IMR-90 (cell line): ENCODE results near the gene TNIP1. TPM values are rescaled to one million over a fixed set of nuclear protein-coding genes. Genes with fewer than 3 reads are reported as not detected.

Source experiments
- ATAC-seq: fragments of 200-7000 bp; cut with Tn5 transposase; 2 replicates; pipeline ENCODE4 v1.9.1; 2020; ENCODE audit warnings: low read depth, mild to moderate bottlenecking, moderate library complexity
- BruUV-seq: library from RNA; stranded (reverse); fragments of 400-500 nt; replicated peaks from 2 replicates; lab custom pipeline; 2021; lab: Mats Ljungman, UMichigan
- CTCF ChIA-PET: fragments of 300-600 bp; formaldehyde crosslinking; extraction: SDS; loops from one replicate; lab custom pipeline; 2021; ENCODE audit warnings: antibody characterized with exemption; lab: Yijun Ruan, JAX
- POLR2A ChIA-PET: fragments of 300-600 bp; sonication (Branson Sonifier 250); formaldehyde crosslinking; loops from one replicate; lab custom pipeline; 2022; ENCODE audit warnings: antibody characterized with exemption; ENCODE audit not compliant: unreplicated experiment; lab: Charles Lee
- DNase-seq: peaks from one replicate; pipeline ENCODE4 v3.0.0; 2013
- H2AFZ ChIP-seq: replicated peaks from 2 replicates; pipeline ENCODE3; 2013; ENCODE audit warnings: low read length, mild to moderate bottlenecking; ENCODE audit not compliant: poor library complexity
- H2AK5ac ChIP-seq: 2 replicates; pipeline ENCODE4 v1.6.1; 2013; ENCODE audit warnings: low read depth, low read length, inconsistent platforms
- H2AK9ac ChIP-seq: replicated peaks from 2 replicates; pipeline ENCODE3; 2013; ENCODE audit warnings: mild to moderate bottlenecking, low read depth, low read length, moderate library complexity; ENCODE audit not compliant: poor library complexity
- H2BK120ac ChIP-seq: 2 replicates; pipeline ENCODE4 v1.6.1; 2013; ENCODE audit warnings: low read depth, low read length, inconsistent platforms
- H2BK15ac ChIP-seq: 3 replicates; pipeline ENCODE4 v1.6.1; 2013; ENCODE audit warnings: low read depth, low read length, inconsistent platforms
- H2BK20ac ChIP-seq: 2 replicates; pipeline ENCODE4 v1.6.1; 2013; ENCODE audit warnings: low read depth, mild to moderate bottlenecking, inconsistent platforms, low read length, moderate library complexity
- H2BK5ac ChIP-seq: 2 replicates; pipeline ENCODE4 v1.6.1; 2013; ENCODE audit warnings: mild to moderate bottlenecking, low read depth, low read length, inconsistent platforms; ENCODE audit not compliant: poor library complexity, severe bottlenecking
- H3K14ac ChIP-seq: replicated peaks from 2 replicates; pipeline ENCODE4 v1.6.1; 2013; ENCODE audit warnings: low read depth, low read length, inconsistent platforms
- H3K18ac ChIP-seq: 2 replicates; pipeline ENCODE4 v1.6.1; 2013; ENCODE audit warnings: low read depth, low read length, control low read depth
- H3K23ac ChIP-seq: 2 replicates; pipeline ENCODE4 v1.6.1; 2013; ENCODE audit warnings: low read depth, low read length, inconsistent platforms
- H3K27ac ChIP-seq: 2 replicates; pipeline ENCODE4 v1.5.1; 2013; ENCODE audit warnings: mild to moderate bottlenecking, control low read depth, low read length; ENCODE audit not compliant: insufficient read depth
- H3K27me3 ChIP-seq: 2 replicates; pipeline ENCODE4 v1.6.1; 2013; ENCODE audit warnings: low read length; ENCODE audit not compliant: control insufficient read depth, insufficient read depth
- H3K36me3 ChIP-seq: 2 replicates; pipeline ENCODE4 v1.6.1; 2013; ENCODE audit warnings: low read length, mixed read lengths; ENCODE audit not compliant: control insufficient read depth, insufficient read depth
- H3K4ac ChIP-seq: 2 replicates; pipeline ENCODE4 v1.6.1; 2013; ENCODE audit warnings: low read depth, low read length, inconsistent platforms
- H3K4me1 ChIP-seq: 2 replicates; pipeline ENCODE4 v1.6.1; 2013; ENCODE audit warnings: low read length, mixed read lengths; ENCODE audit not compliant: control insufficient read depth, insufficient read depth
- H3K4me2 ChIP-seq: 2 replicates; pipeline ENCODE4 v1.6.1; 2013; ENCODE audit warnings: low read depth, mild to moderate bottlenecking, control low read depth, low read length, moderate library complexity
- H3K4me3 ChIP-seq: 2 replicates; pipeline ENCODE4 v1.5.1; 2013; ENCODE audit warnings: low read depth, mild to moderate bottlenecking, control low read depth, low read length, moderate library complexity; ENCODE audit not compliant: insufficient read depth
- H3K56ac ChIP-seq: 2 replicates; pipeline ENCODE4 v1.6.1; 2013; ENCODE audit warnings: low read length, inconsistent platforms; ENCODE audit not compliant: insufficient read depth; ENCODE audit errors: extremely low read depth
- H3K79me1 ChIP-seq, 2 experiments: 2 replicates each; pipeline ENCODE4 v1.6.1; 2013; ENCODE audit warnings: low read length in 2 of 2, inconsistent platforms in 1 of 2, low read depth in 1 of 2
- H3K9ac ChIP-seq: 2 replicates; pipeline ENCODE4 v1.6.1; 2013; ENCODE audit warnings: low read depth, low read length, control low read depth
- H3K9me1 ChIP-seq: 2 replicates; pipeline ENCODE4 v1.6.1; 2013; ENCODE audit warnings: low read length, inconsistent platforms; ENCODE audit not compliant: insufficient read depth
- H3K9me3 ChIP-seq: 2 replicates; pipeline ENCODE4 v1.6.1; 2013; ENCODE audit warnings: low read length; ENCODE audit not compliant: control insufficient read depth, insufficient read depth
- H4K20me1 ChIP-seq: 2 replicates; pipeline ENCODE4 v1.6.1; 2013; ENCODE audit warnings: low read length, inconsistent platforms; ENCODE audit not compliant: insufficient read depth
- H4K5ac ChIP-seq: 2 replicates; pipeline ENCODE4 v1.6.1; 2013; ENCODE audit warnings: mild to moderate bottlenecking, low read depth, low read length, control low read depth
- H4K8ac ChIP-seq, 2 experiments: 2 replicates each; pipeline ENCODE4 v1.6.1; 2013; ENCODE audit warnings: low read depth in 2 of 2, low read length in 2 of 2, control low read depth in 1 of 2, inconsistent platforms in 1 of 2
- H4K91ac ChIP-seq: 2 replicates; pipeline ENCODE4 v1.6.1; 2013; ENCODE audit warnings: low read depth, low read length, inconsistent platforms; ENCODE audit not compliant: insufficient read depth
- MAZ ChIP-seq: IDR thresholded peaks from 2 replicates; pipeline ENCODE4 v1.6.1; 2012; ENCODE audit warnings: low read depth, mild to moderate bottlenecking, low read length, improper control_type of control experiment, moderate library complexity, borderline replicate concordance
- POLR2A ChIP-seq: IDR thresholded peaks from 2 replicates; pipeline ENCODE4 v1.6.1; 2012; ENCODE audit warnings: mild to moderate bottlenecking, low read depth, low read length
- SMC3 ChIP-seq: fragments of 150-350 bp; IDR thresholded peaks from 2 replicates; pipeline ENCODE4 v1.6.1; 2016; ENCODE audit warnings: low read depth, mild to moderate bottlenecking, antibody characterized with exemption, low read length, moderate library complexity
- WGBS, 2 experiments: methylation state at CpG; one replicate each; pipeline versions ENCODE4 v1.1.5 to v1.1.7; 2013; ENCODE audit warnings: missing lambda C conversion rate in 2 of 2; ENCODE audit not compliant: insufficient read length in 1 of 2; ENCODE audit errors: extremely low coverage in 2 of 2; 5-methylcytosine and 5-hydroxymethylcytosine counted together
- dilution Hi-C: fragments of 300-500 bp; cut with HindIII; formaldehyde crosslinking; loops from one replicate; pipeline ENCODE4 v1.14.3; 2018; ENCODE audit warnings: low sequenced_read_pairs; ENCODE audit not compliant: unreplicated experiment
- in situ Hi-C: fragments of 300-500 bp; cut with MboI; formaldehyde crosslinking; loops from 3 replicates; pipeline ENCODE4 v1.14.3; 2019; ENCODE audit warnings: low sequenced_read_pairs, inconsistent platforms, mixed read lengths
- intact Hi-C: fragments of 100-400 bp; cut with micrococcal nuclease; formaldehyde crosslinking; loops from 2 replicates; pipeline ENCODE4 v1.10.0; 2022
- polyA plus RNA-seq, 3 experiments: library from polyadenylated mRNA; depleted of rRNA; stranded (reverse); fragments of >200 nt; gene quantifications; 2 replicates each; pipeline ENCODE4 v1.2.3, GENCODE V29; 2012; ENCODE audit warnings: low replicate concordance in 1 of 3
- total RNA-seq: library from RNA; depleted of rRNA; stranded (reverse); fragments of >200 nt; gene quantifications from 2 replicates; pipeline ENCODE4 v1.2.3, GENCODE V29; 2012

Gene TNIP1
- total and polyA plus RNA-seq, 2 of the 4 experiments (the other 2 are of a cell fraction), result 63.8 to 92.8 TPM

- H3K23ac ChIP-seq, result no peak overlapping the region
- ChIA-PET POLR2A (no interaction called here), CTCF (no interaction called here)
- in situ Hi-C loops, result no loop called here
- H3K56ac ChIP-seq, result no peak overlapping the region
- H4K91ac ChIP-seq, result no peak overlapping the region
- no peak overlapping the region for H2BK5ac ChIP-seq
- no peaks in the 10 kb centered on the region for H3K79me1 ChIP-seq
- peaks cover 4% of the 10 kb centered on the region; the same call in 1 of the 2 replicates for H3K27me3 ChIP-seq
- H3K36me3 ChIP-seq, result no peaks in the 10 kb centered on the region
- no peak overlapping the region for H3K4ac ChIP-seq
- H3K9me1 ChIP-seq, result no peaks in the 10 kb centered on the region
- H3K9ac ChIP-seq, result no peak overlapping the region
- H3K4me3 ChIP-seq, result no peak overlapping the region
- no peak overlapping the region for H2AFZ ChIP-seq
- no peak overlapping the region for H2BK120ac ChIP-seq
- intact Hi-C loops, result no loop called here
- no CpG with 5 or more reads among the region's 7 CpGs for WGBS, 2 experiments
- no TSS peak for BruUV-seq
- H3K18ac ChIP-seq, result no peak overlapping the region
- dilution Hi-C loops, result no loop called here
- H2BK15ac ChIP-seq, result no peak overlapping the region
- ATAC-seq (no peak), DNase-seq (no peak)
- no peak for TF ChIP-seq POLR2A
- no peak for TF ChIP-seq SMC3
- TF ChIP-seq MAZ, result no peak
- H3K9me3 ChIP-seq, result no peaks in the 10 kb centered on the region
- no peak overlapping the region for H2AK9ac ChIP-seq
- no peak overlapping the region for H3K14ac ChIP-seq
- no peaks in the 10 kb centered on the region for H3K4me1 ChIP-seq
- no peaks in the 10 kb centered on the region for H4K20me1 ChIP-seq
- no peak overlapping the region for H2BK20ac ChIP-seq
- H2AK5ac ChIP-seq, result no peak overlapping the region
- no peak overlapping the region for H3K27ac ChIP-seq
- H4K5ac ChIP-seq, result no peak overlapping the region
- no peak overlapping the region for H3K4me2 ChIP-seq
- H4K8ac ChIP-seq, result no peak overlapping the region
These were observed 64.8 kb downstream of the TNIP1 start for GRCh38 chr5:151015974-151016587.
